Ectodermal cell (in vitro differentiated cells): ENCODE data around the gene EPHA6.
"Not testable (repeated sequence)": the region's sequence is repeated elsewhere in the genome, so short reads cannot be mapped to it uniquely, and the experiment has no call there.

Experiments used
- H3K27ac ChIP-seq: 2 replicates; pipeline ENCODE4 v1.7.0; 2013; ENCODE audit warnings: mild to moderate bottlenecking, low read depth, low read length; ENCODE audit not compliant: insufficient read depth, poor library complexity, severe bottlenecking
- H3K27me3 ChIP-seq: 2 replicates; pipeline ENCODE4 v1.7.0; 2013; ENCODE audit warnings: mild to moderate bottlenecking, low read length; ENCODE audit not compliant: insufficient read depth, control insufficient read depth, poor library complexity, severe bottlenecking
- H3K36me3 ChIP-seq: one replicate; pipeline ENCODE4 v1.7.0; 2013; ENCODE audit warnings: low read length; ENCODE audit not compliant: control insufficient read depth, insufficient read depth
- H3K4me1 ChIP-seq: one replicate; pipeline ENCODE4 v1.7.0; 2013; ENCODE audit warnings: low read length; ENCODE audit not compliant: control insufficient read depth, insufficient read depth
- H3K4me3 ChIP-seq: 2 replicates; pipeline ENCODE4 v1.7.0; 2013; ENCODE audit warnings: low read depth, low read length, control low read depth; ENCODE audit not compliant: insufficient read depth
- H3K9me3 ChIP-seq: 2 replicates; pipeline ENCODE4 v1.7.0; 2013; ENCODE audit warnings: mild to moderate bottlenecking, low read length, moderate library complexity; ENCODE audit not compliant: control insufficient read depth
- WGBS, 2 experiments: methylation state at CpG; one replicate each; pipeline ENCODE4 v1.1.7; 2013; ENCODE audit warnings: missing lambda C conversion rate in 2 of 2; 5-methylcytosine and 5-hydroxymethylcytosine counted together

EPHA6 gene

DNA sequence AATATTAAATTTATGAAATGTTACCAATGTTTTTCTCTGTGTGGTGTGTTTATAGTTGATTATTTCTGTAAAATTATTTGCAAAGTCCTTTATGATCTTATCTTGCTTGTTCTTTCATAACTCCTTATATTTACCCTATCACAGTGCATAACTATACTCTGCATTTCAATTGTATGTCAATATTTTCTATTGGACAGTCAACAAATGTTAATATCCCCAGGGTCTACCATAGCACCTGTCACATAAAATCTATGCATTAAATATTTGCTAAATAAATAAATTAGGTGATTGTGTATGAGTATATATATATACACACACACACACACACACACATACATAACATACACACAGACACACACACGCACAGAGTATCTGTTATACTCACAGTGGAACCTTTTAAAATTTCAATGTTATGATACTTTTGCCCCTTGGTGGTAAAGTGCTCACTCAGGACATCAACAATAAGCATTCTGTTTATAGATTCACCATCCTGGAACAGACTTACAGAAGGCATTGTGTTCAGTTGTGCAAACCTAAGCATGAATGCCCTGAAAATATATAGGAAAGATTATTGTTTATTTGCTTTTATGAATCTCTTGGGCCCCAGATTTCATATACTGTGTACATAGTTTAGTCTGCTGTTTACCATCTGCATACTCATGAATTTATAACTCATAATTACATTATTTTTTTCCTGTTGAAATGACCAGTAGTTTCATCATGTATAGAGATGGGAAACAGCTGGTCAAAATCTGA lies 443.7 kb downstream of the EPHA6 start:
- H3K27me3 ChIP-seq = no peaks in the 10 kb centered on the region
- 90% methylated on average over 1 of the region's 1 CpG for WGBS, 2 experiments
- H3K36me3 ChIP-seq = no peaks in the 10 kb centered on the region

DNA sequence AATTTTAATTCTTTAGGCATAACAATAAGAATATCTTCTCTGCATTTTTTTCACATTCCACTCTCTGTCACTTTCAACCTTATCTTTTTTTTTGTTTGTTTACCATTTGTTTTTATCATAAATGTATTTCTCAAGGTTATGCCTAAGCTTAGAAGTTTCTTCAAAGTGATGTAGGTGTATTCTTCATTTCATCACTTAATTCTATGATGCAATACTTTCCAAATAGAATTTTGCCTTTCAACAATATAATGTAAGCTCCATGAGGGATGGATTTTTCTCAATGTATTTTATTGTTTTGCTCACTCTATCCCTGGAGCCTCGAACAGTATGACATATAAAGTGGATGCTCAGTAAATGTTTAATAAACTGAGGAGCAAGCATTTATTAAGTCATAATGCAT lies 444.9 kb downstream of the EPHA6 start:
- H3K9me3 ChIP-seq = no peaks in the 10 kb centered on the region
- H3K4me3 ChIP-seq = no peak overlapping the region
- no peak overlapping the region for H3K27ac ChIP-seq
- WGBS, 2 experiments = 67 to 97% methylated on average over 1 of the region's 1 CpG
- H3K36me3 ChIP-seq = no peaks in the 10 kb centered on the region
- no peaks in the 10 kb centered on the region for H3K4me1 ChIP-seq
- no peaks in the 10 kb centered on the region for H3K27me3 ChIP-seq

More for the DNA sequence above, 443.7 kb downstream of the EPHA6 start:
- H3K9me3 ChIP-seq = no peaks in the 10 kb centered on the region
- no peak overlapping the region for H3K4me3 ChIP-seq
- no peak overlapping the region for H3K27ac ChIP-seq
- H3K4me1 ChIP-seq = no peaks in the 10 kb centered on the region

DNA sequence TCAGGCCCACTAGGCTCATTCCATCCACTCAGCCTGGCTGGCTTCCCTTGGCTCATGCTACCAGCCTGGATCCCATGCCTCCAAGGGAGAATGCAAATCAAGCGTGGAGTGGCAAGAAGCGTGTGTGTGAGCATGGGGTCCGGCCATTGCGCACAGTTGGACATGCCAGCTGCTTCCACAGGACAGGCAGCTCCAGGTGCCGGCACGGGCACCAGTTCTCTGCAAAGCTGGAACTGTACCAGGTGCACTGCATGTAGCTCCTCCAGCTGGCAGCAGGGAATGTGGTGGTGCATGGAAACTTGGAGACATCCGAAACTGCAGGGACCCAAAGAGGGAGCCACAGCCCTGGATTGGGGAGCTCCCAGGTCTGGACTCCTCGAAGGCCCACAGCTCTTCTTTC lies 449.8 kb downstream of the EPHA6 start:
- WGBS, 2 experiments = 95 to 97% methylated on average over 8 of the region's 8 CpGs
- Histone ChIP-seq H3K4me3 (no peak overlapping the region), H3K27me3 (no peaks in the 10 kb centered on the region), H3K36me3 (no peaks in the 10 kb centered on the region), H3K27ac (no peak overlapping the region), H3K4me1 (no peaks in the 10 kb centered on the region), H3K9me3 (no peaks in the 10 kb centered on the region)

DNA sequence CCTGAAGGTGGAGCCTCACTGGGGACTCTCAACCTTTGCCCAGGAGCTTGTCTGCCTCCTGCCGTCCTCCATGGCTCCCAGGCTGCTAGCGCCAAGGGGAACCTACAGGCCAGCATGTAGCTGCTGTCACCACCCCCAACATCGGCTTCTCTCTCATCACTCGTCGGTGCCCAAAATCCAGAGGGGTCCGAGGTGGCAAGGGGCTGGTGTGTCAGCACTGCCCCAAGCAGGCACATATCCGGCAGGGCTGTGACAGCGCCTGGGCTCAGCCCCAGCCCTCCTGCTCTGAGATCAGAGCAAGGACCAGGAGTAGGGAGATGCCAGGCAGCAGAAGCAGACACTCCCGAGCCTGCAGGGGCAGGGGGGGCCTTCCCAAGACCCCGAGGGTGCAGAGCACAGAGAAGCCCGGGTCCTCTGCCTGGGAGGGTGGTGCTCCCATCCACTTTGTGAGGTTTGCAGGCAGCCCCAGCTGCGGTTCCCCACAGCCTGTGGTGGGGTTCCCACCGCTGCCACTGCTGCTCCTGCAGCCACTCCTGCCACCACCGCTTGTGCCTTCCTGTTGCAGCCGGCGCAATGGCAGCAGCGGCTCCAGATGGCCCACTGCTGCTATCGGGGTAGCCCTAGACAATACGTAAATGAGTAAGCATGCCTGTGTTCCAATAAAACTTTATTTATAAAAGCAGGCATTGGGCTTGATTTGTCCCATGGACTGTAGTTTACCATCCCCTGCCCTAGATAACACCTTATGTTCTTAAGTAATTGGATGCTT lies 451.0 kb downstream of the EPHA6 start:
- H3K9me3 ChIP-seq = no peaks in the 10 kb centered on the region
- 94 to 96% methylated on average over 19 of the region's 19 CpGs for WGBS, 2 experiments

DNA sequence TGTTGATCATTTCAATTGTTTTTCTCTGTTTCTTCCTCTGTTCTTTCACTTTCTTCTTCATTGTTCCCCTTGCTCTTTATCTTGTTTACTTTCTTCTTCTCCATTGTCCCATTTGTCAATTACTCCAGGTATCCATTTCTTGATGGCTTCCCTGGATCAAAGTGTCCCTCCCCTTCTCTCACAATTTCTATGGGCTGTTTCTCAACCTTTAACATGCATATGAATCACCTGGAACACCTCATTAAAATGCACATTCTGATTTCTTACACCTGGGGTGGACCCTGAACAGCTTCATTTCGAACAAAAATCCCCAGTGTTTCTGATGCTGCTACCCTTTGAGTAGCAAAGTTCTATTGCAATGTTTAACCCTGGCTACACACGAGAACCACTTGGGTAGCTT lies 454.8 kb downstream of the EPHA6 start:
- no peak overlapping the region for H3K27ac ChIP-seq
- no peak overlapping the region for H3K4me3 ChIP-seq
- no peaks in the 10 kb centered on the region for H3K9me3 ChIP-seq
- no peaks in the 10 kb centered on the region for H3K4me1 ChIP-seq
- no peaks in the 10 kb centered on the region for H3K27me3 ChIP-seq
- WGBS, 2 experiments = 28 to 38% methylated on average over 2 of the region's 2 CpGs
- H3K36me3 ChIP-seq = no peaks in the 10 kb centered on the region

More for the DNA sequence above, 451.0 kb downstream of the EPHA6 start:
- Histone ChIP-seq H3K27ac (no peak overlapping the region), H3K4me3 (no peak overlapping the region), H3K36me3 (no peaks in the 10 kb centered on the region), H3K4me1 (no peaks in the 10 kb centered on the region), H3K27me3 (no peaks in the 10 kb centered on the region)

- not testable (repeated sequence) for H3K36me3 ChIP-seq, H3K27ac ChIP-seq, H3K4me3 ChIP-seq, H3K9me3 ChIP-seq, H3K4me1 ChIP-seq, H3K27me3 ChIP-seq
- 83 to 85% methylated on average over 15 of the region's 15 CpGs for WGBS, 2 experiments
Measured at GRCh38 chr3:97276879-97277550, 462.6 kb downstream of the EPHA6 start.

- WGBS, 2 experiments = 90 to 99% methylated on average over 4 of the region's 4 CpGs
- no peaks in the 10 kb centered on the region for H3K9me3 ChIP-seq
- no peaks in the 10 kb centered on the region for H3K36me3 ChIP-seq
- H3K27me3 ChIP-seq = no peaks in the 10 kb centered on the region
- no peak overlapping the region for H3K27ac ChIP-seq
- no peak overlapping the region for H3K4me3 ChIP-seq
- H3K4me1 ChIP-seq = no peaks in the 10 kb centered on the region
Measured at GRCh38 chr3:97277708-97278107, 463.3 kb downstream of the EPHA6 start.

DNA sequence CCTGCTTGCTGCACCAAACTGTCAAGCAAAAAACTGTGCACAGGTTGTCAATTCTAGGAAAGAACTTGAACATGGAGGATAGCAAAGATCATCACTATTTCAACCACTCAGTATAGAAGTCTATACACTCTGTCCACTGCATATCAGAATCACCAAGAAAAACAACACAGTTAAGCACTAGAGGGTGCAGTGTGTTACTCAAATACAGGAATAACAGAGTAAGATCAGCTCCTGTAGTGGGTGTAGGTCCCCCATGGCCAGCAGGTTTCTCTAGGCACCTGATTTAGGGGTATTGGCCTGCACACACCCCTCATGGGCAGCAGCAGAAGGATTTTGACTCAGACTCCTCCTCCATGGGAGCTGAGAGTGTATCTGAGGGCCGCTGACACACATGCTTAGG lies 464.1 kb downstream of the EPHA6 start:
- H3K36me3 ChIP-seq = no peaks in the 10 kb centered on the region
- no peak overlapping the region for H3K4me3 ChIP-seq
- H3K27ac ChIP-seq = no peak overlapping the region
- no peaks in the 10 kb centered on the region for H3K27me3 ChIP-seq
- H3K4me1 ChIP-seq = no peaks in the 10 kb centered on the region
- H3K9me3 ChIP-seq = no peaks in the 10 kb centered on the region
- 86 to 88% methylated on average over 1 of the region's 1 CpG for WGBS, 2 experiments

DNA sequence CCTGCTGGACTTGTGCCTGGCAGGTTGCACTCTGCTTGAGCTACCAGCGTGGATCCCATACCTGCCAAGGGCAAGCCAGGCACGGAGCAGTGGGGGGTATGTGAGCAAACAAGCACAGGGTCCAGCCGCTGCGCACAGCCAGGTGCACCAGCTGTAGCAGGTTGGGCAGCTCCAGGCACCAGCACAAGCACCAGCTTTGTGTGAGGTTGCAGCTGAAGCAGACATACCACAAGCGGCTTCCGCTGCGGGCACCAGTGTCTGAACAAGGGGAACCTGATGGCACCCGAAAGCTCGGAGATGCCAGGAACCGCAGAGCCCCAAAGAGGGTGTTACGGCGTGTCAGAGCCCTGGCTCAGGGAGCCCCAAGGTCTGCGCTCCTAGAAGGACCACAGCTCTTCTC lies 477.5 kb downstream of the EPHA6 start:
- 95 to 96% methylated on average over 13 of the region's 13 CpGs for WGBS, 2 experiments
- H3K9me3 ChIP-seq = no peaks in the 10 kb centered on the region
- no peaks in the 10 kb centered on the region for H3K4me1 ChIP-seq
- no peaks in the 10 kb centered on the region for H3K36me3 ChIP-seq
- no peak overlapping the region for H3K27ac ChIP-seq
- H3K4me3 ChIP-seq = no peak overlapping the region
- H3K27me3 ChIP-seq = no peaks in the 10 kb centered on the region

DNA sequence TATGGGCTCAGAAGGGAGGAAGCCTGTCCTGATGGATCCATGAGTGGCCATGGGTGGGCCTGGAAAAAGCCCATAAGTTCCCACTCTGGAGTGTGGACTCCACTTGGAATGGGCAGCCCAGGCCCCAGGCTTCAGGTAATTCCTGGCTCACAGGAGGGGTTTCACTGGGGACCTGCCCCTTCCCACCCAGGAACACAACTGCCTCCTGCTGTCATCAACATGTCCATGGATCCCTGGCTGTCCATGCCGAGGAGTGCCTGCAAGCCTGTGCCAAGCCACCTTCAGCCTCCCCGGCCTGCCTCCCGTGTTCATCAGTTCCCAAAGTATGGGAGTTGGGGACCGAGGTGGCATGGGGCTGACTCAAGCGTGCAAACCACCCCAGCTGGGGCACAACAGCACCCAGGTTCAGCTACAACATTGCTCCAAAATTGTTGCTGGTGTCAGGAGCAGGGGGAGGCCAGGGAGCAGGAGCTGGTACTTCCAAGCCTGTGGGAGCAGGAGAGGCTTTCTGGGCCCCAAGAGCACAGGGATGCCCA lies 479.3 kb downstream of the EPHA6 start:
- 92 to 96% methylated on average over 5 of the region's 5 CpGs for WGBS, 2 experiments

More for the DNA sequence above, 479.3 kb downstream of the EPHA6 start:
- no peaks in the 10 kb centered on the region for H3K9me3 ChIP-seq
- H3K27ac ChIP-seq = no peak overlapping the region
- no peaks in the 10 kb centered on the region for H3K36me3 ChIP-seq
- H3K4me1 ChIP-seq = no peaks in the 10 kb centered on the region
- no peak overlapping the region for H3K4me3 ChIP-seq
- no peaks in the 10 kb centered on the region for H3K27me3 ChIP-seq
